HCT116 (cell line): ENCODE data around the gene THBS1. TPM values are rescaled to one million over a fixed set of nuclear protein-coding genes. Genes with fewer than 3 reads are reported as not detected.

Source experiments
- ATAC-seq: fragments of 200-7000 bp; cut with Tn5 transposase; 2 replicates; pipeline ENCODE4 v1.9.1; 2020; ENCODE audit warnings: mild to moderate bottlenecking, moderate library complexity
- BruUV-seq: library from RNA; stranded (reverse); fragments of 400-500 nt; replicated peaks from 2 replicates; lab custom pipeline; 2021; lab: Mats Ljungman, UMichigan
- CTCF ChIA-PET: fragments of 300-600 bp; sonication (Branson Sonifier 250); formaldehyde crosslinking; loops from one replicate; lab custom pipeline; 2021; ENCODE audit warnings: antibody characterized with exemption; lab: Charles Lee
- POLR2A ChIA-PET: fragments of 300-600, 350-600 bp; sonication (Branson Sonifier 250); formaldehyde crosslinking; loops from one replicate; lab custom pipeline; 2021; ENCODE audit warnings: antibody characterized with exemption; lab: Charles Lee
- RAD21 ChIA-PET, 2 experiments: fragments of 300-600 bp; sonication (Branson Sonifier 250); formaldehyde crosslinking; loops; one replicate each; lab custom pipeline; 2023; ENCODE audit warnings: low total read pairs in 2 of 2; ENCODE audit not compliant: uncharacterized antibody in 2 of 2, unreplicated experiment in 2 of 2, low non-redundant PET in 1 of 2; lab: Charles Lee
- DNase-seq: peaks from one replicate; pipeline ENCODE4 v3.0.0-alpha.2; 2010; ENCODE audit warnings: low read depth, low spot score
- H2AFZ ChIP-seq: fragments of 200-600 bp; shearing (Covaris generic), sonication (generic); 2 replicates; pipeline ENCODE4 v1.6.1; 2017; ENCODE audit warnings: low read depth, mixed run types, mixed read lengths, antibody characterized with exemption, low read length; ENCODE audit not compliant: poor library complexity, severe bottlenecking
- H3K27ac ChIP-seq: 2 replicates; pipeline ENCODE4 v1.5.1; 2012; ENCODE audit warnings: low read depth, low read length
- H3K27me3 ChIP-seq: fragments of 200-600 bp; sonication (generic); 2 replicates; pipeline ENCODE4 v1.6.1; 2016; ENCODE audit warnings: mixed run types, low read length, mixed read lengths; ENCODE audit not compliant: insufficient read depth
- H3K36me3 ChIP-seq, 2 experiments: fragments of 200-500 bp in 1 of 2; fragments of 200-600 bp in 1 of 2; sonication (Bioruptor generic) in 1 of 2; sonication (generic) in 1 of 2; 2 replicates each; pipeline versions ENCODE4 v1.5.1 to v1.6.1; 2014 to 2016; ENCODE audit warnings: low read length in 2 of 2, inconsistent platforms in 1 of 2, mixed read lengths in 1 of 2, mixed run types in 1 of 2; ENCODE audit not compliant: insufficient read depth in 2 of 2, control insufficient read depth in 1 of 2
- H3K4me1 ChIP-seq, 2 experiments: fragments of 200-600 bp in 1 of 2; sonication (generic) in 1 of 2; 2 replicates each; pipeline versions ENCODE4 v1.5.1 to v1.6.1; 2012 to 2017; ENCODE audit warnings: low read length in 2 of 2, inconsistent platforms in 1 of 2, mild to moderate bottlenecking in 1 of 2, mixed read lengths in 1 of 2, mixed run types in 1 of 2, moderate library complexity in 1 of 2; ENCODE audit not compliant: insufficient read depth in 2 of 2, control insufficient read depth in 1 of 2
- H3K4me2 ChIP-seq: fragments of 200-600 bp; sonication (generic); 2 replicates; pipeline ENCODE4 v1.6.1; 2017; ENCODE audit warnings: mixed run types, low read length, mixed read lengths
- H3K4me3 ChIP-seq, 2 experiments: fragments of 200-600 bp in 1 of 2; sonication (generic) in 1 of 2; replicated peaks in 1 of 2; 2 replicates each; pipeline ENCODE4 v1.5.1; 2011 to 2016; ENCODE audit warnings: low read length in 2 of 2, control low read depth in 1 of 2, low read depth in 1 of 2, mild to moderate bottlenecking in 1 of 2, mixed read lengths in 1 of 2, mixed run types in 1 of 2
- H3K79me2 ChIP-seq: fragments of 200-600 bp; sonication (generic); 2 replicates; pipeline ENCODE4 v1.6.1; 2017; ENCODE audit warnings: mild to moderate bottlenecking, mixed run types, low read length, moderate library complexity, mixed read lengths; ENCODE audit not compliant: insufficient read depth
- H3K9ac ChIP-seq: fragments of 200-600 bp; sonication (generic); 2 replicates; pipeline ENCODE4 v1.6.1; 2016; ENCODE audit warnings: low read length, mixed read lengths
- H3K9me2 ChIP-seq: fragments of 200-600 bp; sonication (generic), shearing (Covaris generic); 2 replicates; pipeline ENCODE4 v1.6.1; 2017; ENCODE audit warnings: mixed run types, mild to moderate bottlenecking, moderate library complexity; ENCODE audit not compliant: insufficient read depth
- H3K9me3 ChIP-seq, 2 experiments: fragments of 200-500 bp in 1 of 2; fragments of 200-600 bp in 1 of 2; sonication (Bioruptor generic) in 1 of 2; sonication (generic) in 1 of 2; 2 replicates each; pipeline ENCODE4 v1.6.1; 2014 to 2017; ENCODE audit warnings: low read length in 2 of 2, mixed read lengths in 2 of 2, inconsistent platforms in 1 of 2, low read depth in 1 of 2, mild to moderate bottlenecking in 1 of 2, mixed run types in 1 of 2, moderate library complexity in 1 of 2; ENCODE audit not compliant: control insufficient read depth in 1 of 2, insufficient read depth in 1 of 2
- H4K20me1 ChIP-seq: fragments of 200-600 bp; sonication (generic), shearing (Covaris generic); 2 replicates; pipeline ENCODE4 v1.6.1; 2017; ENCODE audit warnings: mixed run types, mild to moderate bottlenecking, moderate library complexity; ENCODE audit not compliant: insufficient read depth
- CEBPB ChIP-seq: IDR thresholded peaks from 2 replicates; pipeline ENCODE4 v1.6.1; 2012; ENCODE audit warnings: low read depth
- CTCF ChIP-seq, 3 experiments: fragments of 200-600 bp in 1 of 3; sonication (generic) in 1 of 3; IDR thresholded peaks in 2 of 3; conservative IDR thresholded peaks in 1 of 3; 2 replicates each; pipeline ENCODE4 v1.5.1; 2012 to 2017; ENCODE audit warnings: low read depth in 2 of 3, low read length in 2 of 3, antibody characterized with exemption in 1 of 3, borderline replicate concordance in 1 of 3, control low read depth in 1 of 3, mild to moderate bottlenecking in 1 of 3, mixed read lengths in 1 of 3, mixed run types in 1 of 3, moderate library complexity in 1 of 3; ENCODE audit not compliant: insufficient read depth in 1 of 3
- ELF1 ChIP-seq: IDR thresholded peaks from 2 replicates; pipeline ENCODE4 v1.6.1; 2012; ENCODE audit warnings: low read depth, borderline replicate concordance
- EZH2phosphoT487 ChIP-seq: fragments of 200-600 bp; IDR thresholded peaks from 2 replicates; pipeline ENCODE4 v1.6.1; 2018; ENCODE audit warnings: antibody characterized with exemption, borderline replicate concordance
- POLR2AphosphoS5 ChIP-seq: IDR thresholded peaks from 2 replicates; pipeline ENCODE4 v1.6.1; 2011; ENCODE audit warnings: mild to moderate bottlenecking, low read depth, low read length, moderate library complexity
- SP1 ChIP-seq: IDR thresholded peaks from 2 replicates; pipeline ENCODE4 v1.6.1; 2012; ENCODE audit warnings: low read depth
- SRF ChIP-seq: IDR thresholded peaks from 2 replicates; pipeline ENCODE4 v1.6.1; 2012; ENCODE audit warnings: low read depth
- YY1 ChIP-seq: IDR thresholded peaks from 2 replicates; pipeline ENCODE4 v1.6.1; 2011; ENCODE audit warnings: low read length, low read depth, moderate library complexity, mild to moderate bottlenecking; ENCODE audit not compliant: insufficient replicate concordance; ENCODE audit errors: extremely low read depth
- ZFX ChIP-seq: fragments of 450-650 bp; IDR thresholded peaks from 2 replicates; pipeline ENCODE4 v1.6.1; 2017
- ZNF274 ChIP-seq: fragments of 200-500 bp; sonication (Bioruptor generic); IDR thresholded peaks from 2 replicates; pipeline ENCODE4 v1.6.1; 2014; ENCODE audit warnings: mild to moderate bottlenecking, low read depth, low read length, inconsistent platforms
- intact Hi-C: fragments of 100-400 bp; cut with micrococcal nuclease; formaldehyde crosslinking; loops from 2 replicates; pipeline ENCODE4 v1.10.0; 2022
- total RNA-seq: library from RNA; stranded (reverse); gene quantifications from one replicate; pipeline ENCODE4 v1.2.1, GENCODE V29; 2021; ENCODE audit not compliant: unreplicated experiment

THBS1 gene
- total RNA-seq, 1 experiment from 2014 or later: 6.3 TPM

DNA sequence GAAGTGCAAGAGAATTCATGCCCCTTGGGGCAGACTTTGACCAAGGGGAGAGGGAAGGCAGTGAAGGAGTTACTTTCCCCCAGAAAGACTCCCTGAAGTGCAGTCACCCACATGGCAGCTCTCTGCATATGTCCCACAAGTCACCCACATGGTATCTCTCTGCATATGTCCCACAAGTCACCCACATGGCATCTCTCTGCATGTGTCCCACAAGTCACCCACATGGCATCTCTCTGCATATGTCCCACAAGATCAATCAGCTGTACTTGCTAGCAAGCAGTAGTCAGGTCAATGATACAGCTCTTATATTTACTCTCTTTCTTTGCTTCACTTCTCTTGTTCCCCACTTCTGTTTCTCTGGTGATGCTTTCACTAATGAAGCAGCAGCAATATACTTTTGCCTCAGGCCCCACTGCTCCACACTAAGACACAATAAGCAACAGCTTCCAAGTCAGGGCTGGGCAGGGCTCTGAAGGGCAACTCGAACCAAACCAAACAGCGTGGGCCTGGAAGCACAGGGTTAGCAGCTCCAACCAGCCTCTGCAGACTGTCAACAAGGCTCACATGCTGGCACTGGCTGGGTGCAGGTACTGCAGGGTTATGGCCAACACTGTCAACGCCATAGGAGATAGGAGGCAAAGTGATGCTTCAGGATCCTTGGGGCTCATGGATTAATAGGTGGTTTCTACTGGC, 46.7 kb downstream of the THBS1 start (continued):
- no peak for TF ChIP-seq SRF
- TF ChIP-seq POLR2AphosphoS5: no peak
- no peak for TF ChIP-seq ZFX
- TF ChIP-seq SP1: no peak
- TF ChIP-seq EZH2phosphoT487: no peak
- TF ChIP-seq CEBPB: no peak
- no peak for TF ChIP-seq ELF1
- TF ChIP-seq YY1: no peak

- POLR2A ChIA-PET: no interaction called here
- CTCF ChIA-PET: no interaction called here
- H2AFZ ChIP-seq: no peak overlapping the region
- no peaks in the 10 kb centered on the region for H3K9me2 ChIP-seq
- H3K27ac ChIP-seq: no peak overlapping the region
- no peak overlapping the region for H3K4me3 ChIP-seq
- no peak overlapping the region for H3K4me2 ChIP-seq
- H3K4me1 ChIP-seq: peaks cover 3 to 42% of the 10 kb centered on the region in 2 experiments; a peak in 2 of 4 replicates
- H3K79me2 ChIP-seq: no peaks in the 10 kb centered on the region
- no peaks in the 10 kb centered on the region for H3K9me3 ChIP-seq
- H3K9ac ChIP-seq: no peak overlapping the region
- H3K36me3 ChIP-seq: no peaks in the 10 kb centered on the region
- no peaks in the 10 kb centered on the region for H3K27me3 ChIP-seq
- BruUV-seq: no TSS peak
- DNase-seq (no peak), ATAC-seq (no peak)
- TF ChIP-seq CTCF (IDR thresholded peaks at IDR 0.05 in 2 of 3, conservative IDR thresholded peaks at IDR 0.05 in 1 of 3; ENCODE audit: borderline replicate concordance in 1 of 3, insufficient read depth in 1 of 3, low read depth in 2 of 3, low read length in 2 of 3): 0 out of 6 replicates have a peak, but pooled peaks of 1 of the 3 experiments have one; percentile 6
- no peak for TF ChIP-seq ZNF274
- TF ChIP-seq SRF: no peak
- no peak for TF ChIP-seq ZFX
- intact Hi-C loops: no loop called here
- RAD21 ChIA-PET: no interaction called here
- H4K20me1 ChIP-seq: no peaks in the 10 kb centered on the region
These were observed 47.2 kb downstream of the THBS1 start for GRCh38 chr15:39628144-39628508.
